HepG2 (cell line): ENCODE results near the gene PDLIM7. TPM values are rescaled to one million over a fixed set of nuclear protein-coding genes. Genes with fewer than 3 reads are reported as not detected.

ENCODE experiments used
- FOXP1 ChIP-seq, 2 experiments: fragments of 450-650 bp in 1 of 2; IDR thresholded peaks; 2 replicates each; pipeline ENCODE4 v1.6.1; 2017 to 2018; ENCODE audit warnings: antibody characterized with exemption in 1 of 2
- IKZF1 ChIP-seq: fragments of 450-650 bp; IDR thresholded peaks from 2 replicates; pipeline ENCODE4 v1.7.1; 2016
- RFX3 ChIP-seq: IDR thresholded peaks from 2 replicates; pipeline ENCODE4 v1.6.1; 2016; ENCODE audit warnings: missing biosample characterization, missing genetic modification reagents
- SP2 ChIP-seq: sonication (generic); formaldehyde crosslinking; IDR thresholded peaks from 2 replicates; pipeline ENCODE4 v1.5.1; 2020; ENCODE audit warnings: mild to moderate bottlenecking, missing genetic modification reagents
- TBP ChIP-seq: sonication (generic); formaldehyde crosslinking; IDR thresholded peaks from 2 replicates; pipeline ENCODE4 v1.5.0; 2020; ENCODE audit warnings: missing genetic modification reagents
- ZNF530 ChIP-seq: sonication (generic); formaldehyde crosslinking; IDR thresholded peaks from 2 replicates; pipeline ENCODE4 v1.5.0; 2020; ENCODE audit warnings: low read depth, mild to moderate bottlenecking, missing genetic modification reagents
- ZNF549 ChIP-seq: sonication (generic); formaldehyde crosslinking; IDR thresholded peaks from 2 replicates; pipeline ENCODE4 v1.5.0; 2020; ENCODE audit warnings: missing genetic modification reagents
- polyA plus RNA-seq, 8 experiments: library from polyadenylated mRNA; depleted of rRNA in 3 of 8; stranded (reverse) in 7 of 8; unstranded in 1 of 8; fragments of >200 nt; fragmentation: Illumina TruSeq in 4 of 8; extraction: Trizol in 4 of 8; gene quantifications; 2 replicates each; pipeline versions ENCODE4 v1.2.1 to v1.2.3, GENCODE V29; 2011 to 2016; ENCODE audit warnings: low read depth in 4 of 8, missing spikeins in 1 of 8, mixed read lengths in 1 of 8; ENCODE audit not compliant: insufficient read depth in 1 of 8
- total RNA-seq, 5 experiments: library from RNA; depleted of rRNA; stranded (reverse); fragments of >200 nt; fragmentation: Illumina TruSeq; extraction: Trizol; gene quantifications; 2 replicates each; pipeline ENCODE4 v1.2.3, GENCODE V29; 2016; ENCODE audit warnings: low read depth in 1 of 5
- TF ChIP-seq, protein P1 (sequence below): sonication (generic); formaldehyde crosslinking; IDR thresholded peaks from 2 replicates; pipeline ENCODE4 v1.8.1; 2022; ENCODE audit warnings: low read depth, mild to moderate bottlenecking, missing genetic modification reagents
- TF ChIP-seq, protein P2 (sequence below): sonication (generic); formaldehyde crosslinking; conservative IDR thresholded peaks from 2 replicates; pipeline ENCODE4 v1.5.0; 2020; ENCODE audit warnings: missing genetic modification reagents
- TF ChIP-seq, protein P3 (sequence below): sonication (generic); formaldehyde crosslinking; IDR thresholded peaks from 2 replicates; pipeline ENCODE4 v1.8.1; 2023; ENCODE audit warnings: mild to moderate bottlenecking, inconsistent platforms, moderate library complexity, missing genetic modification reagents, borderline replicate concordance
- TF ChIP-seq, protein P4 (sequence below): IDR thresholded peaks from 2 replicates; pipeline ENCODE4 v1.4.0; 2020; ENCODE audit warnings: mild to moderate bottlenecking, missing genetic modification reagents
- TF ChIP-seq, protein P5 (sequence below): sonication (generic); formaldehyde crosslinking; IDR thresholded peaks from 2 replicates; pipeline ENCODE4 v1.8.0; 2022; ENCODE audit warnings: missing genetic modification reagents, mild to moderate bottlenecking, moderate library complexity, borderline replicate concordance
- TF ChIP-seq, protein P6 (sequence below): sonication (generic); formaldehyde crosslinking; IDR thresholded peaks from 2 replicates; pipeline ENCODE4 v1.4.0; 2020; ENCODE audit warnings: mild to moderate bottlenecking, missing genetic modification reagents

Gene PDLIM7
- total and polyA plus RNA-seq, 2 of the 13 experiments (the other 11 are each of a cell fraction or from before 2014, with no cell fraction given), result 21.1 to 31.3 TPM

DNA sequence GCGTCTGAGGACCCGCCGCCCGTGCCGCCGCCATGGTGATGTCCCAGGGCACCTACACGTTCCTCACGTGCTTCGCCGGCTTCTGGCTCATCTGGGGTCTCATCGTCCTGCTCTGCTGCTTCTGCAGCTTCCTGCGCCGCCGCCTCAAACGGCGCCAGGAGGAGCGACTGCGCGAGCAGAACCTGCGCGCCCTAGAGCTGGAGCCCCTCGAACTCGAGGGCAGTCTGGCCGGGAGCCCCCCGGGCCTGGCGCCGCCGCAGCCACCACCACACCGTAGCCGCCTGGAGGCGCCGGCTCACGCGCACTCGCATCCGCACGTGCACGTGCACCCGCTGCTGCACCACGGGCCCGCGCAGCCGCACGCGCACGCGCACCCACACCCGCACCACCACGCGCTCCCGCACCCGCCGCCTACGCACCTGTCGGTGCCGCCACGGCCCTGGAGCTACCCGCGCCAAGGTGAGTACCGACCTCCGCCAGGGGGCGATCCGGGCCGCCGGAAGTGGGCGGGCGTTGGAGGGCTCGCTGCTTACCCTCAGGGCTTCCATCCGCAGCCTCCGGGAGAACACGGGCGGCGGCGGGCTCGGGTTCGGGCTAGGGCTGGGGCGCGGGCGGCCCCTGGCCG lies 42.3 kb downstream of the PDLIM7 start (continued):
- TF ChIP-seq, protein P1, sequence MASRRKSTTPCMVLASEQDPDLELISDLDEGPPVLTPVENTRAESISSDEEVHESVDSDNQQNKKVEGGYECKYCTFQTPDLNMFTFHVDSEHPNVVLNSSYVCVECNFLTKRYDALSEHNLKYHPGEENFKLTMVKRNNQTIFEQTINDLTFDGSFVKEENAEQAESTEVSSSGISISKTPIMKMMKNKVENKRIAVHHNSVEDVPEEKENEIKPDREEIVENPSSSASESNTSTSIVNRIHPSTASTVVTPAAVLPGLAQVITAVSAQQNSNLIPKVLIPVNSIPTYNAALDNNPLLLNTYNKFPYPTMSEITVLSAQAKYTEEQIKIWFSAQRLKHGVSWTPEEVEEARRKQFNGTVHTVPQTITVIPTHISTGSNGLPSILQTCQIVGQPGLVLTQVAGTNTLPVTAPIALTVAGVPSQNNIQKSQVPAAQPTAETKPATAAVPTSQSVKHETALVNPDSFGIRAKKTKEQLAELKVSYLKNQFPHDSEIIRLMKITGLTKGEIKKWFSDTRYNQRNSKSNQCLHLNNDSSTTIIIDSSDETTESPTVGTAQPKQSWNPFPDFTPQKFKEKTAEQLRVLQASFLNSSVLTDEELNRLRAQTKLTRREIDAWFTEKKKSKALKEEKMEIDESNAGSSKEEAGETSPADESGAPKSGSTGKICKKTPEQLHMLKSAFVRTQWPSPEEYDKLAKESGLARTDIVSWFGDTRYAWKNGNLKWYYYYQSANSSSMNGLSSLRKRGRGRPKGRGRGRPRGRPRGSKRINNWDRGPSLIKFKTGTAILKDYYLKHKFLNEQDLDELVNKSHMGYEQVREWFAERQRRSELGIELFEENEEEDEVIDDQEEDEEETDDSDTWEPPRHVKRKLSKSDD (CRISPR knock-in tag), result peak; percentile 81
- TF ChIP-seq SP2 (peak; percentile 73), FOXP1 (IDR thresholded peaks at IDR 0.05) (no peak), FOXP1 (CRISPR knock-in tag; IDR thresholded peaks at IDR 0.05) (no peak), ZNF549 (CRISPR knock-in tag) (no peak), ZNF530 (CRISPR knock-in tag) (no peak), TBP (no peak), RFX3 (CRISPR knock-in tag) (no peak), IKZF1 (no peak)
- TF ChIP-seq, protein P2, sequence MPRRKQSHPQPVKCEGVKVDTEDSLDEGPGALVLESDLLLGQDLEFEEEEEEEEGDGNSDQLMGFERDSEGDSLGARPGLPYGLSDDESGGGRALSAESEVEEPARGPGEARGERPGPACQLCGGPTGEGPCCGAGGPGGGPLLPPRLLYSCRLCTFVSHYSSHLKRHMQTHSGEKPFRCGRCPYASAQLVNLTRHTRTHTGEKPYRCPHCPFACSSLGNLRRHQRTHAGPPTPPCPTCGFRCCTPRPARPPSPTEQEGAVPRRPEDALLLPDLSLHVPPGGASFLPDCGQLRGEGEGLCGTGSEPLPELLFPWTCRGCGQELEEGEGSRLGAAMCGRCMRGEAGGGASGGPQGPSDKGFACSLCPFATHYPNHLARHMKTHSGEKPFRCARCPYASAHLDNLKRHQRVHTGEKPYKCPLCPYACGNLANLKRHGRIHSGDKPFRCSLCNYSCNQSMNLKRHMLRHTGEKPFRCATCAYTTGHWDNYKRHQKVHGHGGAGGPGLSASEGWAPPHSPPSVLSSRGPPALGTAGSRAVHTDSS (CRISPR knock-in tag), result no peak
- TF ChIP-seq, protein P3, sequence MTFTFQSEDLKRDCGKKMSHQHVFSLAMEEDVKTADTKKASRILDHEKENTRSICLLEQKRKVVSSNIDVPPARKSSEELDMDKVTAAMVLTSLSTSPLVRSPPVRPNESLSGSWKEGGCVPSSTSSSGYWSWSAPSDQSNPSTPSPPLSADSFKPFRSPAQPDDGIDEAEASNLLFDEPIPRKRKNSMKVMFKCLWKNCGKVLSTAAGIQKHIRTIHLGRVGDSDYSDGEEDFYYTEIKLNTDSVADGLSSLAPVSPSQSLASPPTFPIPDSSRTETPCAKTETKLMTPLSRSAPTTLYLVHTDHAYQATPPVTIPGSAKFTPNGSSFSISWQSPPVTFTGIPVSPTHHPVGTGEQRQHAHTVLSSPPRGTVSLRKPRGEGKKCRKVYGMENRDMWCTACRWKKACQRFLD (CRISPR knock-in tag), result no peak
- TF ChIP-seq, protein P4, sequence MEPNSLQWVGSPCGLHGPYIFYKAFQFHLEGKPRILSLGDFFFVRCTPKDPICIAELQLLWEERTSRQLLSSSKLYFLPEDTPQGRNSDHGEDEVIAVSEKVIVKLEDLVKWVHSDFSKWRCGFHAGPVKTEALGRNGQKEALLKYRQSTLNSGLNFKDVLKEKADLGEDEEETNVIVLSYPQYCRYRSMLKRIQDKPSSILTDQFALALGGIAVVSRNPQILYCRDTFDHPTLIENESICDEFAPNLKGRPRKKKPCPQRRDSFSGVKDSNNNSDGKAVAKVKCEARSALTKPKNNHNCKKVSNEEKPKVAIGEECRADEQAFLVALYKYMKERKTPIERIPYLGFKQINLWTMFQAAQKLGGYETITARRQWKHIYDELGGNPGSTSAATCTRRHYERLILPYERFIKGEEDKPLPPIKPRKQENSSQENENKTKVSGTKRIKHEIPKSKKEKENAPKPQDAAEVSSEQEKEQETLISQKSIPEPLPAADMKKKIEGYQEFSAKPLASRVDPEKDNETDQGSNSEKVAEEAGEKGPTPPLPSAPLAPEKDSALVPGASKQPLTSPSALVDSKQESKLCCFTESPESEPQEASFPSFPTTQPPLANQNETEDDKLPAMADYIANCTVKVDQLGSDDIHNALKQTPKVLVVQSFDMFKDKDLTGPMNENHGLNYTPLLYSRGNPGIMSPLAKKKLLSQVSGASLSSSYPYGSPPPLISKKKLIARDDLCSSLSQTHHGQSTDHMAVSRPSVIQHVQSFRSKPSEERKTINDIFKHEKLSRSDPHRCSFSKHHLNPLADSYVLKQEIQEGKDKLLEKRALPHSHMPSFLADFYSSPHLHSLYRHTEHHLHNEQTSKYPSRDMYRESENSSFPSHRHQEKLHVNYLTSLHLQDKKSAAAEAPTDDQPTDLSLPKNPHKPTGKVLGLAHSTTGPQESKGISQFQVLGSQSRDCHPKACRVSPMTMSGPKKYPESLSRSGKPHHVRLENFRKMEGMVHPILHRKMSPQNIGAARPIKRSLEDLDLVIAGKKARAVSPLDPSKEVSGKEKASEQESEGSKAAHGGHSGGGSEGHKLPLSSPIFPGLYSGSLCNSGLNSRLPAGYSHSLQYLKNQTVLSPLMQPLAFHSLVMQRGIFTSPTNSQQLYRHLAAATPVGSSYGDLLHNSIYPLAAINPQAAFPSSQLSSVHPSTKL, result peak; percentile 51
- TF ChIP-seq, protein P5, sequence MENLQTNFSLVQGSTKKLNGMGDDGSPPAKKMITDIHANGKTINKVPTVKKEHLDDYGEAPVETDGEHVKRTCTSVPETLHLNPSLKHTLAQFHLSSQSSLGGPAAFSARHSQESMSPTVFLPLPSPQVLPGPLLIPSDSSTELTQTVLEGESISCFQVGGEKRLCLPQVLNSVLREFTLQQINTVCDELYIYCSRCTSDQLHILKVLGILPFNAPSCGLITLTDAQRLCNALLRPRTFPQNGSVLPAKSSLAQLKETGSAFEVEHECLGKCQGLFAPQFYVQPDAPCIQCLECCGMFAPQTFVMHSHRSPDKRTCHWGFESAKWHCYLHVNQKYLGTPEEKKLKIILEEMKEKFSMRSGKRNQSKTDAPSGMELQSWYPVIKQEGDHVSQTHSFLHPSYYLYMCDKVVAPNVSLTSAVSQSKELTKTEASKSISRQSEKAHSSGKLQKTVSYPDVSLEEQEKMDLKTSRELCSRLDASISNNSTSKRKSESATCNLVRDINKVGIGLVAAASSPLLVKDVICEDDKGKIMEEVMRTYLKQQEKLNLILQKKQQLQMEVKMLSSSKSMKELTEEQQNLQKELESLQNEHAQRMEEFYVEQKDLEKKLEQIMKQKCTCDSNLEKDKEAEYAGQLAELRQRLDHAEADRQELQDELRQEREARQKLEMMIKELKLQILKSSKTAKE (CRISPR knock-in tag), result peak; percentile 49
- TF ChIP-seq, protein P6, sequence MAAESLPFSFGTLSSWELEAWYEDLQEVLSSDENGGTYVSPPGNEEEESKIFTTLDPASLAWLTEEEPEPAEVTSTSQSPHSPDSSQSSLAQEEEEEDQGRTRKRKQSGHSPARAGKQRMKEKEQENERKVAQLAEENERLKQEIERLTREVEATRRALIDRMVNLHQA (CRISPR knock-in tag), result no peak
